ENCODE results near the gene WRAP73.

DNA sequence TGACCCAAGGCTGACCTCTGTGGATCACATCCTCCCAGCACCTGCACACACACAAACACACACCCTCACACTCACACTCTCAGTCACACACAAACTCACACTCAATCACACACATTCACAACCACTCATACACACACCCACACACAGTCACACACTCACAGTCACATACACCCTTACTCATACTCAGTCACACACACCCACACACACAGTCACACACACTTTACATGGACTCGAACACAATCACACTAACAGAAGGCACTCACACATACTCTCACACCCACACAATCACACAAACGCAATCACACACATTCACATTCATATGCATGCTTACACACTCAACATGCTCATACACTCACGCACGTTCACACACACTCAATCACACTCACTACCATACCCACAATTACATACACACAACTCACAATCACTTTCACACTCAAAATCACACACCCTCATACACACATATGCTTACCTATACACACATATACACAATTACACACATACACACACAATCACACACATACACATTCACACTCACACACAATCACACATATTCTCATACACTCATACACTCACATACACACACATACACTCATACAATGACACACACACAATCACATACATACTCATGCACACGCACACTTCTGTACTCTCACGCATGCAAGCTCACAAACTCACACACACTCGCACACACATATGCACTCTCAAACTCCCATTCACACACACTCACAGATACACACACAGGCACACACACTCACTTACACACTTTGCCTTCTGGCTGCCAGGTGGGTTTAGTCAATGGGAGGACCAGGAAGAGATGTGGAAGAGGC lies 44.7 kb downstream of the WRAP73 start:
- TF ChIP-seq POLR2A (IDR thresholded peaks at IDR 0.05; ENCODE audit: low read depth): no peak
- TF ChIP-seq, protein P1, sequence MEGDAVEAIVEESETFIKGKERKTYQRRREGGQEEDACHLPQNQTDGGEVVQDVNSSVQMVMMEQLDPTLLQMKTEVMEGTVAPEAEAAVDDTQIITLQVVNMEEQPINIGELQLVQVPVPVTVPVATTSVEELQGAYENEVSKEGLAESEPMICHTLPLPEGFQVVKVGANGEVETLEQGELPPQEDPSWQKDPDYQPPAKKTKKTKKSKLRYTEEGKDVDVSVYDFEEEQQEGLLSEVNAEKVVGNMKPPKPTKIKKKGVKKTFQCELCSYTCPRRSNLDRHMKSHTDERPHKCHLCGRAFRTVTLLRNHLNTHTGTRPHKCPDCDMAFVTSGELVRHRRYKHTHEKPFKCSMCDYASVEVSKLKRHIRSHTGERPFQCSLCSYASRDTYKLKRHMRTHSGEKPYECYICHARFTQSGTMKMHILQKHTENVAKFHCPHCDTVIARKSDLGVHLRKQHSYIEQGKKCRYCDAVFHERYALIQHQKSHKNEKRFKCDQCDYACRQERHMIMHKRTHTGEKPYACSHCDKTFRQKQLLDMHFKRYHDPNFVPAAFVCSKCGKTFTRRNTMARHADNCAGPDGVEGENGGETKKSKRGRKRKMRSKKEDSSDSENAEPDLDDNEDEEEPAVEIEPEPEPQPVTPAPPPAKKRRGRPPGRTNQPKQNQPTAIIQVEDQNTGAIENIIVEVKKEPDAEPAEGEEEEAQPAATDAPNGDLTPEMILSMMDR (IDR thresholded peaks at IDR 0.05): no peak
